Measurements from ENCODE around the gene MLH1. TPM values are rescaled to one million over a fixed set of nuclear protein-coding genes. Genes with fewer than 3 reads are reported as not detected.

The MLH1 gene
- total and polyA plus RNA-seq, 2 of the 8 experiments (the other 6 are each of a cell fraction or from before 2014, with no cell fraction given) = 36.4 to 47.3 TPM

DNA sequence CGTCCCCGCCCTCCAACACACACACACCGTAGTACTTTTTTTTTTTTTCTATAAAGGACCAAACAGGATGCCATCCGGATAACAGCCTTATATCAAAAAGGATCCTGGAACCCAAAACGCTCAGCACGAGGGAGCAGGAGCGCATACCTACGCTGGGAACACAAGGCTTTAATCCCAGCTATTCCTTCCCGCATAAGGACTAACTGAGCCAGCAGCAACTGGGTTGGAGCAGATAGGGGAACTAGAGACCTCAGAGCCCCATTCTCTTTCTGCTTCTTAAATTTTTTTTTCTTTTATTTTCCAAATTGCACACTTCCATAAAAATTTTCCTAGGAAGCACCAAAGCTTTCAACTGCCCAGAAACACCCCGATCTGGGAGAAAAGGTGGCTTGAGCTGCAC lies 49.7 kb upstream of the MLH1 start:
- H4K91ac ChIP-seq (replicated peaks; ENCODE audit: insufficient read length, low read length) = peak overlapping the region; percentile 70
- H3K9ac ChIP-seq (replicated peaks in 1 of 4; ENCODE audit: extremely low read depth in 1 of 4, low read depth in 3 of 4, low read length in 3 of 4) = peak overlapping the region in 3 of 4 experiments; percentile 36 to 88 (median 66); a peak in 6 of 7 replicates
- H3K79me2 ChIP-seq (ENCODE audit: control insufficient read depth in 1 of 2, insufficient read depth in 2 of 2, low read length in 2 of 2) = no peaks in the 10 kb centered on the region
- peak overlapping the region; percentile 84; the same call in 1 of the 2 replicates for H2BK12ac ChIP-seq (ENCODE audit: low read depth, low read length)
- no peak overlapping the region for H3K23ac ChIP-seq (ENCODE audit: insufficient read length)
- H4K5ac ChIP-seq (ENCODE audit: insufficient read length, low read depth, low read length) = no peak overlapping the region
- H3K4me1 ChIP-seq (replicated peaks in 1 of 4; ENCODE audit: control insufficient read depth in 3 of 4, insufficient read depth in 4 of 4, low read length in 3 of 4) = peaks cover 0 to 10% (median 1%) of the 10 kb centered on the region in 4 experiments; a peak in 4 of 7 replicates
- 26% methylated on average over 10 of the region's 10 CpGs; no CpG with 5 or more reads in 1 of the 2 experiments for WGBS, 2 experiments (ENCODE audit: extremely low coverage in 1 of 2, insufficient coverage in 1 of 2, insufficient read length in 1 of 2, insufficient replicate concordance in 2 of 2, low coverage in 1 of 2, low lambda C conversion rate in 2 of 2, missing lambda C conversion rate in 1 of 2)
- FAIRE-seq = no peak
- peaks cover 18% of the 10 kb centered on the region for H3K23me2 ChIP-seq (ENCODE audit: low read depth, low read length)
- H4K8ac ChIP-seq (ENCODE audit: extremely low read depth, insufficient read depth, low read length) = no peak overlapping the region; the same call in 1 of the 2 replicates
- H3K4me3 ChIP-seq (ENCODE audit: extremely low read depth in 1 of 4, insufficient read depth in 2 of 4, low read depth in 3 of 4, low read length in 4 of 4) = peak overlapping the region; percentile 53 to 64 (median 59)
- no peak for DNase-seq (ENCODE audit: low read depth in 1 of 2, low spot score in 2 of 2)
- 0 out of 2 replicates have a peak overlapping the region, but pooled peaks have one; percentile 24 for H2AK5ac ChIP-seq (ENCODE audit: low read depth, low read length)
- no peak overlapping the region for H3K4ac ChIP-seq (replicated peaks; ENCODE audit: insufficient read length, low read depth, low read length)
- ChIA-PET CTCF (ENCODE audit: partially characterized antibody) (interaction anchor here (0.6 to 4.9 kb wide), 12 partner anchors 8 to 107 kb away, joined by 3 to 66 read pairs (median 4); no protein-coding TSS in a partner anchor), POLR2A (ENCODE audit: partially characterized antibody) (interaction anchor here (0.6 to 3.7 kb wide), 8 partner anchors 10 to 225 kb away, joined by 3 to 34 read pairs (median 3); partner anchors contain the start of genes EPM2AIP1 and MLH1)
- H4K20me1 ChIP-seq (replicated peaks in 1 of 2; ENCODE audit: control insufficient read depth in 1 of 2, insufficient read depth in 2 of 2, low read length in 2 of 2) = no peaks in the 10 kb centered on the region
- peaks cover 0 to 2% of the 10 kb centered on the region in 2 experiments; a peak in 1 of 4 replicates for H3K9me3 ChIP-seq (ENCODE audit: insufficient read depth in 2 of 2, low read depth in 1 of 2, low read length in 1 of 2)
- H3K14ac ChIP-seq (ENCODE audit: insufficient read length) = no peak overlapping the region
- no peak overlapping the region for H2BK20ac ChIP-seq (ENCODE audit: low read length)
- H3K56ac ChIP-seq (replicated peaks; ENCODE audit: insufficient read length, low read depth, low read length) = no peak overlapping the region
- no peak overlapping the region for H2BK120ac ChIP-seq (replicated peaks; ENCODE audit: low read depth, low read length)
- H2AFZ ChIP-seq (ENCODE audit: low read length) = peak overlapping the region; percentile 69; the same call in 1 of the 2 replicates
- peak overlapping the region; percentile 80 for H3K18ac ChIP-seq (ENCODE audit: extremely low read depth, low read length)
- H3K27ac ChIP-seq (ENCODE audit: low read depth, low read length) = no peak overlapping the region
- H2BK15ac ChIP-seq (ENCODE audit: low read length) = no peak overlapping the region
- peaks cover 4 to 28% (median 19%) of the 10 kb centered on the region in 4 experiments for H3K27me3 ChIP-seq (replicated peaks in 1 of 4; ENCODE audit: control insufficient read depth in 3 of 4, extremely low read depth in 1 of 4, insufficient read depth in 3 of 4, low read length in 3 of 4)
- H2BK5ac ChIP-seq (ENCODE audit: low read depth, low read length) = no peak overlapping the region
- no peaks in the 10 kb centered on the region for H3K36me3 ChIP-seq (ENCODE audit: control insufficient read depth in 2 of 4, insufficient read depth in 4 of 4, low read length in 3 of 4)
- H3K79me1 ChIP-seq (ENCODE audit: low read depth, low read length) = no peaks in the 10 kb centered on the region
- peak overlapping the region; percentile 91 to 95 for H3K4me2 ChIP-seq (ENCODE audit: insufficient read depth in 1 of 2, low read depth in 2 of 2, low read length in 2 of 2)
- TF ChIP-seq RAD21 (IDR thresholded peaks at IDR 0.05 in 1 of 2, conservative IDR thresholded peaks at IDR 0.05 in 1 of 2; ENCODE audit: low read depth in 2 of 2, low read length in 2 of 2) (no peak), EZH2 (IDR thresholded peaks at IDR 0.05; ENCODE audit: low read depth, low read length, severe bottlenecking) (no peak), TAF7 (optimal IDR thresholded peaks at IDR 0.05; ENCODE audit: borderline replicate concordance, low read depth, low read length) (peak; percentile 15), KDM1A (IDR thresholded peaks at IDR 0.05; ENCODE audit: borderline replicate concordance, low read length) (no peak), CHD1 (IDR thresholded peaks at IDR 0.05; ENCODE audit: low read depth, low read length) (no peak), POLR2A (IDR thresholded peaks at IDR 0.05; ENCODE audit: control extremely low read depth in 1 of 2, low read depth in 2 of 2, low read length in 2 of 2) (peak in 1 of 2 experiments; percentile 39; a peak in 2 of 3 replicates), ZNF274 (IDR thresholded peaks at IDR 0.05; ENCODE audit: borderline replicate concordance, extremely low read depth, low read length) (no peak), TAF1 (IDR thresholded peaks at IDR 0.05; ENCODE audit: low read depth, low read length) (peak; percentile 15; the same call in 1 of the 2 replicates), TBP (IDR thresholded peaks at IDR 0.05; ENCODE audit: low read depth, low read length) (no peak)
- TF ChIP-seq, protein P1, sequence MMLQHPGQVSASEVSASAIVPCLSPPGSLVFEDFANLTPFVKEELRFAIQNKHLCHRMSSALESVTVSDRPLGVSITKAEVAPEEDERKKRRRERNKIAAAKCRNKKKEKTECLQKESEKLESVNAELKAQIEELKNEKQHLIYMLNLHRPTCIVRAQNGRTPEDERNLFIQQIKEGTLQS (IDR thresholded peaks at IDR 0.05; ENCODE audit: insufficient read depth, low read depth, low read length) = no peak

Data from H1 (cell line).